Ovary (tissue), 10 donors: ENCODE data around the gene LMO4. TPM values are rescaled to one million over a fixed set of nuclear protein-coding genes. Genes with fewer than 3 reads are reported as not detected.

Experiments
- DNase-seq, 5 donors: peaks; one replicate each; pipeline ENCODE4 v3.0.0-alpha.2; 2019 to 2020
- H3K27ac ChIP-seq, 2 donors: fragments of 200-600 bp; one replicate each; pipeline versions ENCODE4 v1.5.1 to v1.8.0; 2019 to 2022
- H3K27me3 ChIP-seq: fragments of 200-600 bp; one replicate; pipeline ENCODE4 v1.8.0; 2022
- H3K36me3 ChIP-seq: fragments of 200-600 bp; sonication (generic); one replicate; pipeline ENCODE4 v1.5.1; 2019
- H3K4me1 ChIP-seq: one replicate; pipeline ENCODE4 v1.8.1; 2013; ENCODE audit warnings: mild to moderate bottlenecking, moderate library complexity; ENCODE audit not compliant: insufficient read depth
- H3K4me3 ChIP-seq: fragments of 200-600 bp; sonication (generic); one replicate; pipeline ENCODE4 v1.5.1; 2017
- H3K9me3 ChIP-seq, 2 donors: fragments of 200-600 bp in 1 of 2; sonication (generic) in 1 of 2; one replicate each; pipeline versions ENCODE4 v1.5.1 to v1.8.1; 2013 to 2019; ENCODE audit warnings: mild to moderate bottlenecking in 1 of 2, moderate library complexity in 1 of 2
- EP300 ChIP-seq: sonication (generic); formaldehyde crosslinking; IDR thresholded peaks from one replicate; pipeline ENCODE4 v1.6.1; 2017; ENCODE audit warnings: antibody characterized with exemption
- POLR2A ChIP-seq: fragments of 450-650 bp; IDR thresholded peaks from one replicate; pipeline ENCODE4 v1.6.1; 2017; ENCODE audit warnings: antibody characterized with exemption, mild to moderate bottlenecking, moderate library complexity
- WGBS, 3 donors: extraction: QIAGEN DNeasy Blood & Tissue Kit in 1 of 3; methylation state at CpG; one replicate each; pipeline versions ENCODE4 v1.1.5 to v1.1.7; 2013 to 2017; 5-methylcytosine and 5-hydroxymethylcytosine counted together
- intact Hi-C, 4 donors: fragments of 100-400 bp; cut with DNase I; formaldehyde crosslinking; loops; one replicate each; pipeline versions ENCODE4 v1.11.0 to v1.15.1; 2022 to 2023
- long read RNA-seq, 3 donors: library from polyadenylated mRNA in 2 of 3; unstranded in 2 of 3; transcript quantifications; one replicate each; pipeline ENCODE4 v2.0.0 and lab custom pipeline, GENCODE V29; 2021 to 2026
- polyA plus RNA-seq, 2 donors: library from polyadenylated mRNA; stranded (reverse); fragments of 200-250 nt in 1 of 2; fragments of 350-450 nt in 1 of 2; fragmentation: Illumina TruSeq in 1 of 2; extraction: RNeasy Lipid Tissue Mini Kit (QIAGEN cat#74804) in 1 of 2; gene quantifications; one replicate each; pipeline ENCODE4 v1.2.3, GENCODE V29; 2013 to 2014
- total RNA-seq, 7 donors: library from RNA; depleted of rRNA in 2 of 7; stranded (reverse); fragments of >200 nt in 2 of 7; fragmentation: NEBNext Ultra II Directional in 3 of 7; extraction: Animal tissue kit (Norgen Biotek cat#: 25700) in 3 of 7; gene quantifications; one replicate each; pipeline versions ENCODE4 v1.1.0 to v1.2.4, GENCODE V29; 2016 to 2023
- TF ChIP-seq, protein P1 (sequence below), 3 donors: fragments of 450-650 bp in 2 of 3; fragments of 200-600 bp in 1 of 3; IDR thresholded peaks; one replicate each; pipeline versions ENCODE4 v1.5.1 to v1.8.0; 2016 to 2022; ENCODE audit warnings: antibody characterized with exemption in 3 of 3, mild to moderate bottlenecking in 1 of 3
- donor health status: DM: no; HTN: no; CAD: no; lungs with moderate emphysema.
- donor health status: DM: no; HTN: no; CAD: no.
- donor health status: Bipolar disorder and iron deficiency.
- donor health status: DM: yes; HTN: yes; CAD: no.
- donor health status: DM: no; HTN: no; CAD: no.
- donor health status: DM: yes; HTN: yes; CAD: no.

Gene LMO4
- 10 to 100 TPM; 21.7 to 45.4 (median 35.4) TPM for total RNA-seq
- polyA plus RNA-seq, result 10 to 100 TPM; 50.5 to 85.4 TPM
- long read RNA-seq, donor 1, full-length matches to known transcripts, result 6 of 13 reads
- long read RNA-seq, donor 1, partial matches to known transcripts, result 4 of 13 reads
- long read RNA-seq, donor 1, other reads (novel, unspliced or antisense), result 3 of 13 reads
- long read RNA-seq, donor 2, full-length matches to known transcripts, result 31 of 31 reads
- long read RNA-seq, donor 2, partial matches to known transcripts, result 0 of 31 reads
- long read RNA-seq, donor 2, other reads (novel, unspliced or antisense), result 0 of 31 reads
- long read RNA-seq, donor 3, full-length matches to known transcripts, result 8 of 15 reads
- long read RNA-seq, donor 3, partial matches to known transcripts, result 0 of 15 reads
- long read RNA-seq, donor 3, other reads (novel, unspliced or antisense), result 7 of 15 reads

DNA sequence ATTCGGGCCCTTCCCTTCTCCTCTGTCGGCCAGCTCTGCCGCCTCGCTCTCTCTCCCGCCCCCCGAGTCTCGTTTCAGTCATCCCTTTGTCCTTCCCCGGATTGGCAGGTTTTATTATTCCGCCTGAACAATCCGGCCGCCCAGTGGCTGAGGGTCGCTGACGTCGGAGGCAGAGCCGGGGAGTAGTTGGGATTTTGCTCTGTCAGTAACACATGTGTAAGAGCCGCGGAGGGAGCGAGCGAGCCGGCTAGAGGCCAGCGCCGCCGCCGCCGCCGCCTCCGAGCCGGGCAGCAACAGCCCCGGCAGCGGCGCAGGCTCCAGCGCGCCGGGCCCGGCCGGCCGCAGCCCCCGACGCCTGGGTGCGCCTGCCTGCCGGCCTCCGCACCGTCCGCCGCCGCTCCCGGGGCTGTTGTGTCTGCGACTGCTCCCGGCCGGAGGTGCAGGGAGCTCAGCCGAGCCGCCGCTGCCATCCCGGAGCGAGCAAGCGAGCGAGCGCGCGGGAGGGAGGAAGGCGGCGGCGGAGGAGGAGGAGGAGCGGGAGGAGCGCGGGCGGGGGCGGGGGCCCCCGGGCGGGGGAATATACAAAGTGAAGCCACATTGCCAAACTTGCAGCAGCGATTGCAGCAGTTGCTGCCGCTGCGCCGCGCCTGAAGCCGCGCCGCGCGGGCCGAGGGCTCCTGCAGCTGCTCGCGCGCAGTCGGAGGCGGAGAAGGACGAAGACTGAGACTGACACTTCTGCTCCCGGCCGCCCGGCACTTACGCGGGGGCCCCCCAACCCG is at the start of gene LMO4:
LMO4 (plus strand) TSS at position 609 of the 779 bp plus-strand sequence. CDS start 3,136 bp downstream, outside the sequence.
- TF ChIP-seq POLR2A (peak; percentile 73), EP300 (no peak)
- TF ChIP-seq, protein P1, sequence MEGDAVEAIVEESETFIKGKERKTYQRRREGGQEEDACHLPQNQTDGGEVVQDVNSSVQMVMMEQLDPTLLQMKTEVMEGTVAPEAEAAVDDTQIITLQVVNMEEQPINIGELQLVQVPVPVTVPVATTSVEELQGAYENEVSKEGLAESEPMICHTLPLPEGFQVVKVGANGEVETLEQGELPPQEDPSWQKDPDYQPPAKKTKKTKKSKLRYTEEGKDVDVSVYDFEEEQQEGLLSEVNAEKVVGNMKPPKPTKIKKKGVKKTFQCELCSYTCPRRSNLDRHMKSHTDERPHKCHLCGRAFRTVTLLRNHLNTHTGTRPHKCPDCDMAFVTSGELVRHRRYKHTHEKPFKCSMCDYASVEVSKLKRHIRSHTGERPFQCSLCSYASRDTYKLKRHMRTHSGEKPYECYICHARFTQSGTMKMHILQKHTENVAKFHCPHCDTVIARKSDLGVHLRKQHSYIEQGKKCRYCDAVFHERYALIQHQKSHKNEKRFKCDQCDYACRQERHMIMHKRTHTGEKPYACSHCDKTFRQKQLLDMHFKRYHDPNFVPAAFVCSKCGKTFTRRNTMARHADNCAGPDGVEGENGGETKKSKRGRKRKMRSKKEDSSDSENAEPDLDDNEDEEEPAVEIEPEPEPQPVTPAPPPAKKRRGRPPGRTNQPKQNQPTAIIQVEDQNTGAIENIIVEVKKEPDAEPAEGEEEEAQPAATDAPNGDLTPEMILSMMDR (IDR thresholded peaks at IDR 0.05), result peak in 2 of 3 donors; percentile 10 to 32
- Histone ChIP-seq H3K36me3 (no peaks in the 10 kb centered on the region), H3K4me1 (peaks cover 5% of the 10 kb centered on the region), H3K27ac (peak within 1 kb of the TSS; percentile 94 to 99), H3K4me3 (peak within 1 kb of the TSS; percentile 74), H3K9me3 (no peaks in the 10 kb centered on the region), H3K27me3 (no peaks in the 10 kb centered on the region)
- WGBS, 3 donors, result 0% methylated on average over 65 to 93 of the region's 93 CpGs
- intact Hi-C loops, result loop anchor here in 2 of 4 donors (10.0 kb wide), 1 partner anchor 194 kb away; no protein-coding TSS in a partner anchor
- peak; percentile 95 to 97 (median 96) for DNase-seq

DNA sequence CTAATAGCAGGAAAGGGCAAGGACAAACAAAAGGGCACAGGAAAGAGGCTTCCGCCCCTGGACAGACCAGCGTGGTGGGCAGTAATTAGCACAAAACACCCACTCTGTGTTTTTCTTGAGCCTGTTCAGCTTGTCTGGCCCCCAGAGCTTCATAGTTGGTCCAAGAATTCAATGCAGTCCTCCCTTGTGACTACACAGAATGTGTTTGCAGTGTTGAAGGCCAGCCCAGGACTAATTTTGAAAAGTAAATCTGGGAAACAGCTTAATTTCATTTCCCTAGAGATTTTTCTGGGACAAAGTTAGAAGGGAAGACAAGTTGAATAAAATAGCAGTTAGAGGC is 49.2 kb upstream of the LMO4 start:
- no peaks in the 10 kb centered on the region for H3K9me3 ChIP-seq
- no peak for TF ChIP-seq EP300
- TF ChIP-seq, protein P1 (IDR thresholded peaks at IDR 0.05), result no peak
- TF ChIP-seq POLR2A, result no peak
- no peak overlapping the region for H3K4me3 ChIP-seq
- no peak overlapping the region for H3K27ac ChIP-seq
- no peaks in the 10 kb centered on the region for H3K4me1 ChIP-seq
- H3K36me3 ChIP-seq, result no peaks in the 10 kb centered on the region
- H3K27me3 ChIP-seq, result no peaks in the 10 kb centered on the region
- intact Hi-C loops, result no loop called here
- WGBS, 3 donors, result 34 to 48% (median 47%) methylated on average over 2 of the region's 2 CpGs
- no peak for DNase-seq

GRCh38 chr1:87279966-87280535 is 48.6 kb upstream of the LMO4 start:
- H3K4me3 ChIP-seq, result no peak overlapping the region
- H3K36me3 ChIP-seq, result no peaks in the 10 kb centered on the region
- no peak overlapping the region for H3K27ac ChIP-seq
- no peaks in the 10 kb centered on the region for H3K27me3 ChIP-seq
- no peaks in the 10 kb centered on the region for H3K9me3 ChIP-seq
- 65 to 80% (median 76%) methylated on average over 2 of the region's 2 CpGs for WGBS, 3 donors
- intact Hi-C loops, result no loop called here
- TF ChIP-seq POLR2A (no peak), EP300 (no peak)
- TF ChIP-seq, protein P1 (IDR thresholded peaks at IDR 0.05), result no peak
- no peaks in the 10 kb centered on the region for H3K4me1 ChIP-seq
- no peak for DNase-seq

DNA sequence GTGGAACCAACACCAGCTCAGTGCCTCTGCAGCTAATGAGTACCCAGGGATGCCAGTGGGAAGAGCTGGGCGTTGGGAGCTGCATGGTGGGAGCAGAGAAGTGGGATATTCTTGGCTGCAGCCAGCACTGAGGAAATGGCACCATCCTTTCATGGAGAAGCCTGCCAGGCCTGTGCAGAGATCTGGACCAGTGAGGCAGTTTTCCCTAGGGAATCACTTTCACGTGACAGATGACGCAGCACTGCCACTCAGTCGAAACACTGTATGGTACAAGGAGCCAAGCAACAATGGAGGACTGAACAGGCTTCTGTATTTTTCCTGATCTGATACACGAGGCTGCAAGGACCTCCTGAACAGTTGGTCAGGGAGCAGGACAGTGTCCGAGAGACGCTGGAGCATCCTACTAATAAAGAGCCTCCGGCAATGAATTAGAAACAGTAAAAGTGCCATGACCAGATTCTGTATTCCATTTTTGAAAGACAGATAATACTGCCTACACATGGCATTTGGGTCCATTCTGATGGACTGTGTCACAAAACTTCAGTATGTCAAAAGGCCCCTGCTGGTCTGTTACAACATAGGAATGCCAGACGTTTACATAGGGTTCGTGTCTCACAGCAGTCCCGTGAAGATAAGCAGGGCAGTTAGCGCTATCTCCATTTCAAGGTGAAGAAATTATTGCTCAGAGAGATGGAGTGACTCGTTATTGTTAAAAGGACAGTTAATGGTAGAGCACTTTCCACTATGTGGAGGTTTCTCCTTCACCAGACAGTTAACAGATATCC is 44.0 kb upstream of the LMO4 start:
- Histone ChIP-seq H3K9me3 (no peaks in the 10 kb centered on the region), H3K4me3 (no peak overlapping the region), H3K27ac (no peak overlapping the region), H3K27me3 (no peaks in the 10 kb centered on the region), H3K36me3 (no peaks in the 10 kb centered on the region), H3K4me1 (no peaks in the 10 kb centered on the region)
- TF ChIP-seq EP300, result no peak
- TF ChIP-seq, protein P1 (IDR thresholded peaks at IDR 0.05), result no peak
- TF ChIP-seq POLR2A, result no peak
- WGBS, 3 donors, result 68 to 70% (median 69%) methylated on average over 13 of the region's 13 CpGs
- intact Hi-C loops, result no loop called here
- no peak for DNase-seq
